Ovary (tissue), 9 donors: Measurements from ENCODE around the gene HECW1. TPM values are rescaled to one million over a fixed set of nuclear protein-coding genes. Genes with fewer than 3 reads are reported as not detected.

ENCODE experiments used
- DNase-seq, 5 donors: peaks; one replicate each; pipeline ENCODE4 v3.0.0-alpha.2; 2019 to 2020
- H3K27ac ChIP-seq, 2 donors: fragments of 200-600 bp; one replicate each; pipeline versions ENCODE4 v1.5.1 to v1.8.0; 2019 to 2022
- H3K27me3 ChIP-seq: fragments of 200-600 bp; one replicate; pipeline ENCODE4 v1.8.0; 2022
- H3K36me3 ChIP-seq: fragments of 200-600 bp; sonication (generic); one replicate; pipeline ENCODE4 v1.5.1; 2019
- H3K4me1 ChIP-seq: one replicate; pipeline ENCODE4 v1.8.1; 2013; ENCODE audit warnings: mild to moderate bottlenecking, moderate library complexity; ENCODE audit not compliant: insufficient read depth
- H3K4me3 ChIP-seq: fragments of 200-600 bp; sonication (generic); one replicate; pipeline ENCODE4 v1.5.1; 2017
- H3K9me3 ChIP-seq, 2 donors: fragments of 200-600 bp in 1 of 2; sonication (generic) in 1 of 2; one replicate each; pipeline versions ENCODE4 v1.5.1 to v1.8.1; 2013 to 2019; ENCODE audit warnings: mild to moderate bottlenecking in 1 of 2, moderate library complexity in 1 of 2
- CTCF ChIP-seq, 3 donors: fragments of 450-650 bp in 2 of 3; fragments of 200-600 bp in 1 of 3; IDR thresholded peaks; one replicate each; pipeline versions ENCODE4 v1.5.1 to v1.8.0; 2016 to 2022; ENCODE audit warnings: antibody characterized with exemption in 3 of 3, mild to moderate bottlenecking in 1 of 3
- EP300 ChIP-seq: sonication (generic); formaldehyde crosslinking; IDR thresholded peaks from one replicate; pipeline ENCODE4 v1.6.1; 2017; ENCODE audit warnings: antibody characterized with exemption
- POLR2A ChIP-seq: fragments of 450-650 bp; IDR thresholded peaks from one replicate; pipeline ENCODE4 v1.6.1; 2017; ENCODE audit warnings: antibody characterized with exemption, mild to moderate bottlenecking, moderate library complexity
- WGBS, 3 donors: extraction: QIAGEN DNeasy Blood & Tissue Kit in 1 of 3; methylation state at CpG; one replicate each; pipeline versions ENCODE4 v1.1.5 to v1.1.7; 2013 to 2017; 5-methylcytosine and 5-hydroxymethylcytosine counted together
- intact Hi-C, 4 donors: fragments of 100-400 bp; cut with DNase I; formaldehyde crosslinking; loops; one replicate each; pipeline versions ENCODE4 v1.11.0 to v1.15.1; 2022 to 2023
- polyA plus RNA-seq, 2 donors: library from polyadenylated mRNA; stranded (reverse); fragments of 200-250 nt in 1 of 2; fragments of 350-450 nt in 1 of 2; fragmentation: Illumina TruSeq in 1 of 2; extraction: RNeasy Lipid Tissue Mini Kit (QIAGEN cat#74804) in 1 of 2; gene quantifications; one replicate each; pipeline ENCODE4 v1.2.3, GENCODE V29; 2013 to 2014
- total RNA-seq, 7 donors: library from RNA; depleted of rRNA in 2 of 7; stranded (reverse); fragments of >200 nt in 2 of 7; fragmentation: NEBNext Ultra II Directional in 3 of 7; extraction: Animal tissue kit (Norgen Biotek cat#: 25700) in 3 of 7; gene quantifications; one replicate each; pipeline versions ENCODE4 v1.1.0 to v1.2.4, GENCODE V29; 2016 to 2023
- donor health status: DM: no; HTN: no; CAD: no; lungs with moderate emphysema.
- donor health status: DM: no; HTN: no; CAD: no.
- donor health status: Bipolar disorder and iron deficiency.
- donor health status: DM: yes; HTN: yes; CAD: no.
- donor health status: DM: no; HTN: no; CAD: no.
- donor health status: DM: yes; HTN: yes; CAD: no.

The HECW1 gene
- total and polyA plus RNA-seq, 9 donors, result 0.31 to 6.4 (median 1.8) TPM; not detected in 1

- intact Hi-C loops, result no loop called here
- 86 to 94% (median 89%) methylated on average over 4 of the region's 4 CpGs for WGBS, 3 donors
Observed at GRCh38 chr7:43081603-43082002, 30.8 kb upstream of the HECW1 start.

GRCh38 chr7:43083106-43083505 lies 29.3 kb upstream of the HECW1 start:
- no peaks in the 10 kb centered on the region for H3K27me3 ChIP-seq
- no peak overlapping the region for H3K27ac ChIP-seq
- no peaks in the 10 kb centered on the region for H3K9me3 ChIP-seq
- TF ChIP-seq EP300 (no peak), POLR2A (no peak), CTCF (IDR thresholded peaks at IDR 0.05) (no peak)
- intact Hi-C loops, result no loop called here
- no peak for DNase-seq
- no peaks in the 10 kb centered on the region for H3K4me1 ChIP-seq
- no peaks in the 10 kb centered on the region for H3K36me3 ChIP-seq
- no peak overlapping the region for H3K4me3 ChIP-seq
- 57 to 77% (median 66%) methylated on average over 2 of the region's 2 CpGs for WGBS, 3 donors

More at GRCh38 chr7:43081603-43082002, 30.8 kb upstream of the HECW1 start:
- no peak for DNase-seq
- Histone ChIP-seq H3K4me1 (no peaks in the 10 kb centered on the region), H3K27me3 (no peaks in the 10 kb centered on the region), H3K27ac (no peak overlapping the region), H3K4me3 (no peak overlapping the region), H3K36me3 (no peaks in the 10 kb centered on the region), H3K9me3 (no peaks in the 10 kb centered on the region)
- TF ChIP-seq POLR2A (no peak), EP300 (no peak), CTCF (IDR thresholded peaks at IDR 0.05) (no peak)

GRCh38 chr7:43085017-43085416 lies 27.4 kb upstream of the HECW1 start:
- TF ChIP-seq EP300 (no peak), POLR2A (no peak), CTCF (IDR thresholded peaks at IDR 0.05) (no peak)
- Histone ChIP-seq H3K27ac (no peak overlapping the region), H3K9me3 (no peaks in the 10 kb centered on the region), H3K27me3 (no peaks in the 10 kb centered on the region), H3K4me3 (no peak overlapping the region), H3K4me1 (no peaks in the 10 kb centered on the region), H3K36me3 (no peaks in the 10 kb centered on the region)
- WGBS, 3 donors, result 90 to 94% (median 92%) methylated on average over 2 of the region's 2 CpGs
- intact Hi-C loops, result no loop called here
- DNase-seq, result no peak

- H3K27me3 ChIP-seq, result no peaks in the 10 kb centered on the region
- TF ChIP-seq EP300, result no peak
- TF ChIP-seq CTCF (IDR thresholded peaks at IDR 0.05), result no peak
- no peak for TF ChIP-seq POLR2A
- intact Hi-C loops, result no loop called here
- no peaks in the 10 kb centered on the region for H3K4me1 ChIP-seq
- no peak for DNase-seq
- H3K9me3 ChIP-seq, result no peaks in the 10 kb centered on the region
- WGBS, 3 donors, result 22 to 53% (median 22%) methylated on average over 1 of the region's 1 CpG
- no peak overlapping the region for H3K27ac ChIP-seq
- H3K36me3 ChIP-seq, result no peaks in the 10 kb centered on the region
- H3K4me3 ChIP-seq, result no peak overlapping the region
Observed at GRCh38 chr7:43085992-43086391, 26.5 kb upstream of the HECW1 start.

- TF ChIP-seq POLR2A (no peak), CTCF (IDR thresholded peaks at IDR 0.05) (no peak), EP300 (no peak)
- H3K27ac ChIP-seq, result no peak overlapping the region
- no peak overlapping the region for H3K4me3 ChIP-seq
- WGBS, 3 donors, result 78 to 86% (median 84%) methylated on average over 1 of the region's 1 CpG
- no peak for DNase-seq
- intact Hi-C loops, result no loop called here
- H3K36me3 ChIP-seq, result no peaks in the 10 kb centered on the region
- no peaks in the 10 kb centered on the region for H3K27me3 ChIP-seq
- H3K9me3 ChIP-seq, result no peaks in the 10 kb centered on the region
- no peaks in the 10 kb centered on the region for H3K4me1 ChIP-seq
Observed at GRCh38 chr7:43092819-43093218, 19.6 kb upstream of the HECW1 start.
